ENCODE data around the gene MRAP. TPM values are rescaled to one million over a fixed set of nuclear protein-coding genes. Genes with fewer than 3 reads are reported as not detected.

Gene MRAP
- total and polyA plus RNA-seq, 2 experiments from 2014 or later: not detected

DNA sequence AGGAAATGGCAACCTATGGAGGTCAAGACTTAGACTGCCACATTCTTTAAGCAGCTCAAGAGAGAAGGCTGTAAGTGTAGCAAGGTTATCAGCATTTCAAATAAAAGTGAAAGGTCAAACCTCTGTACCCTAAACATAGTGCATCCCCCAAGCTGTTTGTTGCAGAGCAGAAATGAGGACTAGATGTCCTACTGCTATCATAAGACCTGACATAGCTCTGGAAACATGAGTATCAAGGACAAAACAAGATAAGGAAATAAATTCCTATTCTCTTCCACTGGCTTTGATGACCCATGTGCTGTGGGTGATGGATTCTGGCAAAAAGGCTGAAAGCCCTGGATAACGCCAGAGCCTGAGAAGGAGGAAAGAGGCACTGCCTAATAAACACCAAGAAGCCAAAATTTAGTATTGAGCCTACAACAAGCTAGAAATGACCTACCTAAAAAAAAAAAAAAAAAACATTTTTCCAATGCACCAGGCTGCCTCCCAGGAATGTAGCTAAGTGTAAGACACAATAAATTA lies 58.3 kb downstream of the MRAP start:
- H3K4me1 ChIP-seq (ENCODE audit: low read depth): no peaks in the 10 kb centered on the region
- DNase-seq (ENCODE audit: low read depth in 1 of 2, low spot score in 1 of 2): no peak
- H3K36me3 ChIP-seq: peaks cover 45% of the 10 kb centered on the region
- no peaks in the 10 kb centered on the region for H3K27me3 ChIP-seq
- H3K9me3 ChIP-seq (ENCODE audit: low read depth): no peaks in the 10 kb centered on the region
- TF ChIP-seq, protein P1, sequence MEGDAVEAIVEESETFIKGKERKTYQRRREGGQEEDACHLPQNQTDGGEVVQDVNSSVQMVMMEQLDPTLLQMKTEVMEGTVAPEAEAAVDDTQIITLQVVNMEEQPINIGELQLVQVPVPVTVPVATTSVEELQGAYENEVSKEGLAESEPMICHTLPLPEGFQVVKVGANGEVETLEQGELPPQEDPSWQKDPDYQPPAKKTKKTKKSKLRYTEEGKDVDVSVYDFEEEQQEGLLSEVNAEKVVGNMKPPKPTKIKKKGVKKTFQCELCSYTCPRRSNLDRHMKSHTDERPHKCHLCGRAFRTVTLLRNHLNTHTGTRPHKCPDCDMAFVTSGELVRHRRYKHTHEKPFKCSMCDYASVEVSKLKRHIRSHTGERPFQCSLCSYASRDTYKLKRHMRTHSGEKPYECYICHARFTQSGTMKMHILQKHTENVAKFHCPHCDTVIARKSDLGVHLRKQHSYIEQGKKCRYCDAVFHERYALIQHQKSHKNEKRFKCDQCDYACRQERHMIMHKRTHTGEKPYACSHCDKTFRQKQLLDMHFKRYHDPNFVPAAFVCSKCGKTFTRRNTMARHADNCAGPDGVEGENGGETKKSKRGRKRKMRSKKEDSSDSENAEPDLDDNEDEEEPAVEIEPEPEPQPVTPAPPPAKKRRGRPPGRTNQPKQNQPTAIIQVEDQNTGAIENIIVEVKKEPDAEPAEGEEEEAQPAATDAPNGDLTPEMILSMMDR (IDR thresholded peaks at IDR 0.05; ENCODE audit: low read depth, low read length): no peak
- no peak overlapping the region for H3K27ac ChIP-seq
- H3K4me3 ChIP-seq: no peak overlapping the region

DNA sequence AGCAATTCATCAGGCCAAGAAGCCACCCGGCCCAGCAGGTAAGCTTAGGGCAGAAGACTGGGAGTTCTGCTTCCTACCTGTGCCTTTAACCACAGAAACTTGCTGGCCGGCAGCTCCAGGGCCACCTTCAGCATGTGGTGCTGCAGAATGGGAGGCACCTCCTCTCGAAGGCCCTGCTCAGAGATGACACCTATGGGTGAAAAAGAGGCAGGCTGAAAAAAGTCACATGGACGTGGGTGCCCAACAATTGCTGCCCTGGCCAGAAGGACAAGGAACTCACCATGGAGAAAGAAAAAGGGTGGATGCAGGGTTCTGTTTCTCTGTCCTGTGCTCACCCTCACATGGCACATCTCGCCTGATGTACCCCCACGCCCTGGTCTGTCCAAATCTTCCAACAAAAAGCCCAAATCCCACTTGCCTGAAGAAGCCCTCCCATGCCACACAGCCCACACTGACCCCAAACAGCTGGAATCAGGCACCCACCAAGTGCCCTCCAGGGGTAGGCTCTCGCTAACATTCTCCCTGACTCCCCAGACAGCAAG lies 61.1 kb downstream of the MRAP start:
- Histone ChIP-seq H3K4me3 (no peak overlapping the region), H3K9me3 (ENCODE audit: low read depth) (no peaks in the 10 kb centered on the region), H3K27ac (no peak overlapping the region), H3K4me1 (ENCODE audit: low read depth) (no peaks in the 10 kb centered on the region), H3K36me3 (peaks cover 37% of the 10 kb centered on the region), H3K27me3 (no peaks in the 10 kb centered on the region)
- TF ChIP-seq, protein P1 (IDR thresholded peaks at IDR 0.05; ENCODE audit: low read depth, low read length): peak; percentile 24
- DNase-seq (ENCODE audit: low read depth in 1 of 2, low spot score in 1 of 2): no peak

DNA sequence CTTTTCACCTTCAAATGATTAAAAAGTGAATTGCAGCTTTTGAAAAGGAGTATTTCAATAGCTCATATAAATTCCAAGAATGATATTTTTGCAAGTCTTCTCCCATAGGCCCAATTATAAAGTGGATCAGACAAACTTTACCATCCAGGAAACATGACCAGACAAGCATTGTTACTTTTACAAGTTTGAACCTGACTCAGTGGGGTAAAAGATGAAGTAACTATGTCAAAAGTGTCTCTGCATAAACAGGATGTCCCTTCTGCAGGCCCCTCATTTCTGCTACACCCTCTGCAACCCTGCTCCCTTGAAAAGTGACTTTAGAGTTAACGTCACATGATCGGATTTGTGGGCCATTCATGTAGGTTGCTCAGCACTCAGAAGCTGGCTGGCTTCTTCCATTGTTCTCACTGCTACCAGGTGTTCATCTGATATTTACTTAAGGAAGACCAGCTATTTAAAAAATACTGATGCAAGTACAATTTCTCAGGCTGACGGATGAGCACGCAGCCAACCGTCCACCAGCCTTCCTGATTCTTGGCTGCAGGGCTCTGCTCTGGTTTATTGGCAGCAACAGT lies 61.8 kb downstream of the MRAP start:
- H3K9me3 ChIP-seq (ENCODE audit: low read depth): no peaks in the 10 kb centered on the region
- DNase-seq (ENCODE audit: low read depth in 1 of 2, low spot score in 1 of 2): no peak
- no peaks in the 10 kb centered on the region for H3K27me3 ChIP-seq
- TF ChIP-seq, protein P1 (IDR thresholded peaks at IDR 0.05; ENCODE audit: low read depth, low read length): no peak
- H3K27ac ChIP-seq: no peak overlapping the region
- H3K4me3 ChIP-seq: no peak overlapping the region
- H3K36me3 ChIP-seq: peaks cover 30% of the 10 kb centered on the region
- no peaks in the 10 kb centered on the region for H3K4me1 ChIP-seq (ENCODE audit: low read depth)

Other genes with a start within 250 kb of the MRAP start
- 6.8 and 15.1 TPM in 2 replicates for gene MIS18A, start 19.8 kb upstream of the MRAP start, total RNA-seq
- 17.8 and 27.9 TPM in 2 replicates for gene MIS18A, start 19.8 kb upstream of the MRAP start, polyA plus RNA-seq
- 10.7 and 13.9 TPM in 2 replicates for gene URB1, start 94.2 kb downstream of the MRAP start, total RNA-seq
- 3.7 and 4.3 TPM in 2 replicates for gene URB1, start 94.2 kb downstream of the MRAP start, polyA plus RNA-seq
- gene EVA1C, start 113.9 kb downstream of the MRAP start, total RNA-seq: 0.51 and 0.81 TPM in 2 replicates
- 0.55 TPM in 1 of 2 replicates, not detected in the other for gene EVA1C, start 113.9 kb downstream of the MRAP start, polyA plus RNA-seq

Measured in cardiac muscle cell (in vitro differentiated cells and primary cell).